Measurements from ENCODE around the gene ABAT.

GRCh38 chr16:8679151-8679550, 4.7 kb downstream of the ABAT start:
- no peak for TF ChIP-seq POLR2A (IDR thresholded peaks at IDR 0.05)
- TF ChIP-seq, protein P1, sequence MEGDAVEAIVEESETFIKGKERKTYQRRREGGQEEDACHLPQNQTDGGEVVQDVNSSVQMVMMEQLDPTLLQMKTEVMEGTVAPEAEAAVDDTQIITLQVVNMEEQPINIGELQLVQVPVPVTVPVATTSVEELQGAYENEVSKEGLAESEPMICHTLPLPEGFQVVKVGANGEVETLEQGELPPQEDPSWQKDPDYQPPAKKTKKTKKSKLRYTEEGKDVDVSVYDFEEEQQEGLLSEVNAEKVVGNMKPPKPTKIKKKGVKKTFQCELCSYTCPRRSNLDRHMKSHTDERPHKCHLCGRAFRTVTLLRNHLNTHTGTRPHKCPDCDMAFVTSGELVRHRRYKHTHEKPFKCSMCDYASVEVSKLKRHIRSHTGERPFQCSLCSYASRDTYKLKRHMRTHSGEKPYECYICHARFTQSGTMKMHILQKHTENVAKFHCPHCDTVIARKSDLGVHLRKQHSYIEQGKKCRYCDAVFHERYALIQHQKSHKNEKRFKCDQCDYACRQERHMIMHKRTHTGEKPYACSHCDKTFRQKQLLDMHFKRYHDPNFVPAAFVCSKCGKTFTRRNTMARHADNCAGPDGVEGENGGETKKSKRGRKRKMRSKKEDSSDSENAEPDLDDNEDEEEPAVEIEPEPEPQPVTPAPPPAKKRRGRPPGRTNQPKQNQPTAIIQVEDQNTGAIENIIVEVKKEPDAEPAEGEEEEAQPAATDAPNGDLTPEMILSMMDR (IDR thresholded peaks at IDR 0.05 in 4 of 5, conservative IDR thresholded peaks at IDR 0.05 in 1 of 5) = no peak

All from gastrocnemius medialis (tissue), 4 donors.